ENCODE measurements around the gene TMEM82. TPM values are rescaled to one million over a fixed set of nuclear protein-coding genes. Genes with fewer than 3 reads are reported as not detected.

TMEM82 gene
- total RNA-seq, 1 experiment from 2014 or later, result not detected

- POLR2A ChIA-PET, result no interaction called here
Observed at GRCh38 chr1:15700508-15700907, 41.8 kb upstream of the TMEM82 start.

GRCh38 chr1:15701784-15702183, 40.5 kb upstream of the TMEM82 start:
- H3K27ac Mint-ChIP-seq (ENCODE audit: low read depth, unreplicated experiment), result no peak overlapping the region
- H3K9me3 Mint-ChIP-seq (ENCODE audit: unreplicated experiment), result no peaks in the 10 kb centered on the region
- DNase-seq (ENCODE audit: unreplicated experiment), result no peak
- no peaks in the 10 kb centered on the region for H3K27me3 Mint-ChIP-seq (ENCODE audit: insufficient read depth, unreplicated experiment)
- POLR2A ChIA-PET, result interaction anchor here (0.6 to 3.3 kb wide), 4 partner anchors 11 to 515 kb away, joined by 3 to 24 read pairs (median 4); no protein-coding TSS in a partner anchor
- TF ChIP-seq CTCF (IDR thresholded peaks at IDR 0.05; ENCODE audit: unreplicated experiment), result no peak
- H3K36me3 Mint-ChIP-seq (ENCODE audit: insufficient read depth, unreplicated experiment), result peaks cover 22% of the 10 kb centered on the region
- no TSS peak for BruUV-seq (replicated peaks)
- CTCF ChIA-PET, result interaction anchor here (0.7 to 2.1 kb wide), 4 partner anchors 10 to 161 kb away, joined by 3 to 8 read pairs (median 4); no protein-coding TSS in a partner anchor
- intact Hi-C loops (cut with micrococcal nuclease), result loop anchor here (5.0 kb wide), 1 partner anchor 84 kb away; the partner anchor contains the start of gene DDI2
- no peak overlapping the region for H3K4me3 Mint-ChIP-seq (ENCODE audit: unreplicated experiment)
- H3K4me1 Mint-ChIP-seq (ENCODE audit: insufficient read depth, unreplicated experiment), result peaks cover 20% of the 10 kb centered on the region

More at GRCh38 chr1:15700508-15700907, 41.8 kb upstream of the TMEM82 start:
- intact Hi-C loops (cut with micrococcal nuclease), result loop anchor here (5.0 kb wide), 1 partner anchor 83 kb away; the partner anchor contains the start of gene DDI2
- Mint-ChIP-seq H3K27me3 (ENCODE audit: insufficient read depth, unreplicated experiment) (no peaks in the 10 kb centered on the region), H3K36me3 (ENCODE audit: insufficient read depth, unreplicated experiment) (peaks cover 30% of the 10 kb centered on the region), H3K4me3 (ENCODE audit: unreplicated experiment) (no peak overlapping the region), H3K4me1 (ENCODE audit: insufficient read depth, unreplicated experiment) (peaks cover 20% of the 10 kb centered on the region), H3K27ac (ENCODE audit: low read depth, unreplicated experiment) (no peak overlapping the region), H3K9me3 (ENCODE audit: unreplicated experiment) (no peaks in the 10 kb centered on the region)
- CTCF ChIA-PET, result no interaction called here
- TF ChIP-seq CTCF (IDR thresholded peaks at IDR 0.05; ENCODE audit: unreplicated experiment), result no peak
- DNase-seq (ENCODE audit: unreplicated experiment), result no peak
- no TSS peak for BruUV-seq (replicated peaks)

- ChIA-PET CTCF (interaction anchor here (0.6 to 2.1 kb wide), 9 partner anchors 8 to 1775 kb away, joined by 3 to 8 read pairs (median 4); no protein-coding TSS in a partner anchor), POLR2A (interaction anchor here (0.6 to 3.3 kb wide), 9 partner anchors 12 to 1981 kb away, joined by 3 to 24 read pairs (median 3); no protein-coding TSS in a partner anchor)
- H3K36me3 Mint-ChIP-seq (ENCODE audit: insufficient read depth, unreplicated experiment), result peaks cover 15% of the 10 kb centered on the region
- peaks cover 20% of the 10 kb centered on the region for H3K4me1 Mint-ChIP-seq (ENCODE audit: insufficient read depth, unreplicated experiment)
- TF ChIP-seq CTCF (IDR thresholded peaks at IDR 0.05; ENCODE audit: unreplicated experiment), result no peak
- peak; percentile 45 for DNase-seq (ENCODE audit: unreplicated experiment)
- H3K9me3 Mint-ChIP-seq (ENCODE audit: unreplicated experiment), result no peaks in the 10 kb centered on the region
- intact Hi-C loops (cut with micrococcal nuclease), result loop anchor here (1.0 to 5.0 kb wide), 2 partner anchors 86 to 108 kb away; partner anchors contain the start of gene DDI2
- BruUV-seq (replicated peaks), result no TSS peak
- H3K27ac Mint-ChIP-seq (ENCODE audit: low read depth, unreplicated experiment), result peak overlapping the region; percentile 96
- peak overlapping the region; percentile 29 for H3K4me3 Mint-ChIP-seq (ENCODE audit: unreplicated experiment)
- no peaks in the 10 kb centered on the region for H3K27me3 Mint-ChIP-seq (ENCODE audit: insufficient read depth, unreplicated experiment)
Observed at GRCh38 chr1:15702722-15703550, 39.4 kb upstream of the TMEM82 start.

- intact Hi-C loops (cut with micrococcal nuclease), result loop anchor here (1.0 to 5.0 kb wide), 2 partner anchors 86 to 108 kb away; partner anchors contain the start of gene DDI2
- H3K9me3 Mint-ChIP-seq (ENCODE audit: unreplicated experiment), result no peaks in the 10 kb centered on the region
- no peaks in the 10 kb centered on the region for H3K27me3 Mint-ChIP-seq (ENCODE audit: insufficient read depth, unreplicated experiment)
- peaks cover 20% of the 10 kb centered on the region for H3K4me1 Mint-ChIP-seq (ENCODE audit: insufficient read depth, unreplicated experiment)
- ChIA-PET POLR2A (interaction anchor here (0.6 to 3.3 kb wide), 6 partner anchors 13 to 1982 kb away, joined by 3 to 24 read pairs (median 6); no protein-coding TSS in a partner anchor), CTCF (interaction anchor here (0.6 to 1.5 kb wide), 5 partner anchors 24 to 1663 kb away, joined by 3 to 7 read pairs (median 3); no protein-coding TSS in a partner anchor)
- no TSS peak for BruUV-seq (replicated peaks)
- DNase-seq (ENCODE audit: unreplicated experiment), result peak; percentile 86
- peak overlapping the region; percentile 29 for H3K4me3 Mint-ChIP-seq (ENCODE audit: unreplicated experiment)
- TF ChIP-seq CTCF (IDR thresholded peaks at IDR 0.05; ENCODE audit: unreplicated experiment), result no peak
- peaks cover 15% of the 10 kb centered on the region for H3K36me3 Mint-ChIP-seq (ENCODE audit: insufficient read depth, unreplicated experiment)
- peak overlapping the region; percentile 96 for H3K27ac Mint-ChIP-seq (ENCODE audit: low read depth, unreplicated experiment)
Observed at GRCh38 chr1:15703562-15703961, 38.7 kb upstream of the TMEM82 start.
